Astrocyte (in vitro differentiated cells and primary cell): ENCODE measurements around the gene SLC13A5.

Source experiments
- CTCF ChIP-seq: IDR thresholded peaks from 2 replicates; pipeline ENCODE4 v1.5.1; 2011; ENCODE audit warnings: low read depth, mild to moderate bottlenecking, inconsistent platforms, low read length, moderate library complexity; ENCODE audit not compliant: insufficient read depth
- EZH2 ChIP-seq: IDR thresholded peaks from 2 replicates; pipeline ENCODE4 v1.6.1; 2012; ENCODE audit warnings: mild to moderate bottlenecking, low read length, inconsistent platforms; ENCODE audit not compliant: insufficient read depth

- TF ChIP-seq CTCF (no peak), EZH2 (no peak)
Observed at GRCh38 chr17:6636105-6636504, 77.1 kb downstream of the SLC13A5 start.
